Endodermal cell (in vitro differentiated cells): ENCODE data around the gene HOXD4. TPM values are rescaled to one million over a fixed set of nuclear protein-coding genes. Genes with fewer than 3 reads are reported as not detected.

ENCODE experiments used
- DNase-seq: peaks from one replicate; pipeline ENCODE4 v3.0.0-alpha.2; 2017
- H3K27ac ChIP-seq: 2 replicates; pipeline ENCODE4 v1.5.1; 2013; ENCODE audit warnings: mild to moderate bottlenecking, low read depth, low read length, moderate library complexity
- H3K27me3 ChIP-seq: 2 replicates; pipeline ENCODE4 v1.6.1; 2013; ENCODE audit warnings: mild to moderate bottlenecking, low read length, moderate library complexity; ENCODE audit not compliant: insufficient read depth, control insufficient read depth, poor library complexity, severe bottlenecking
- H3K36me3 ChIP-seq: 2 replicates; pipeline ENCODE4 v1.7.0; 2013; ENCODE audit warnings: mild to moderate bottlenecking, low read length, moderate library complexity; ENCODE audit not compliant: control insufficient read depth, insufficient read depth
- H3K4me1 ChIP-seq: one replicate; pipeline ENCODE4 v1.7.0; 2013; ENCODE audit warnings: low read length; ENCODE audit not compliant: control insufficient read depth, insufficient read depth
- H3K4me3 ChIP-seq: 2 replicates; pipeline ENCODE4 v1.5.1; 2013; ENCODE audit warnings: mild to moderate bottlenecking, low read length, moderate library complexity
- H3K9ac ChIP-seq: 2 replicates; pipeline ENCODE4 v1.6.1; 2013; ENCODE audit warnings: mild to moderate bottlenecking, low read length, moderate library complexity; ENCODE audit not compliant: poor library complexity, severe bottlenecking; ENCODE audit errors: extremely low read depth
- H3K9me3 ChIP-seq: 2 replicates; pipeline ENCODE4 v1.6.1; 2013; ENCODE audit warnings: mild to moderate bottlenecking, low read length, moderate library complexity; ENCODE audit not compliant: control insufficient read depth
- H3K27ac Mint-ChIP-seq: 2 replicates; pipeline ENCODE4 v1.8.0; 2020; ENCODE audit warnings: mixed read lengths
- H3K27me3 Mint-ChIP-seq: 2 replicates; pipeline ENCODE4 v1.8.0; 2021; ENCODE audit warnings: mild to moderate bottlenecking, mixed read lengths; ENCODE audit not compliant: insufficient read depth
- H3K36me3 Mint-ChIP-seq: 2 replicates; pipeline ENCODE4 v1.8.0; 2020; ENCODE audit warnings: low read depth, mixed read lengths
- H3K4me1 Mint-ChIP-seq: 2 replicates; pipeline ENCODE4 v1.8.0; 2020; ENCODE audit warnings: mixed read lengths
- H3K4me3 Mint-ChIP-seq: 2 replicates; pipeline ENCODE4 v1.8.0; 2020; ENCODE audit warnings: mild to moderate bottlenecking, moderate library complexity, mixed read lengths
- H3K9me3 Mint-ChIP-seq: 2 replicates; pipeline ENCODE4 v1.8.0; 2020; ENCODE audit warnings: mild to moderate bottlenecking, mixed read lengths
- CTCF ChIP-seq: fragments of 200-600 bp; sonication (generic); conservative IDR thresholded peaks from 2 replicates; pipeline ENCODE4 v1.5.0; 2021; ENCODE audit warnings: antibody characterized with exemption, mild to moderate bottlenecking
- WGBS, 2 experiments: methylation state at CpG; one replicate each; pipeline versions ENCODE4 v1.1.5 to v1.1.7; 2013; ENCODE audit warnings: missing lambda C conversion rate in 2 of 2, mixed read lengths in 1 of 2; ENCODE audit not compliant: insufficient coverage in 1 of 2, insufficient read length in 1 of 2; 5-methylcytosine and 5-hydroxymethylcytosine counted together
- total RNA-seq, 2 donors: library from RNA; stranded (reverse); fragmentation: NEBNext Ultra II Directional in 1 of 2; extraction: Animal tissue kit (Norgen Biotek cat#: 25700) in 1 of 2; gene quantifications; 2 replicates in 1 of 2; 3 replicates in 1 of 2; pipeline ENCODE4 v1.2.1, GENCODE V29; 2021

HOXD4 gene
- total RNA-seq, 2 donors from 2014 or later, result not detected

- Histone ChIP-seq H3K36me3 (no peaks in the 10 kb centered on the region), H3K27me3 (peaks cover 100% of the 10 kb centered on the region), H3K9ac (no peak overlapping the region), H3K9me3 (no peaks in the 10 kb centered on the region), H3K4me3 (no peak overlapping the region), H3K4me1 (peaks cover 11% of the 10 kb centered on the region), H3K27ac (no peak overlapping the region)
- Mint-ChIP-seq H3K4me3 (no peak overlapping the region), H3K9me3 (no peaks in the 10 kb centered on the region), H3K36me3 (no peaks in the 10 kb centered on the region), H3K4me1 (peaks cover 14% of the 10 kb centered on the region), H3K27ac (no peak overlapping the region), H3K27me3 (peaks cover 100% of the 10 kb centered on the region)
- WGBS, 2 experiments, result 45 to 80% methylated on average over 2 of the region's 2 CpGs
- TF ChIP-seq CTCF, result no peak
- DNase-seq, result no peak
These were observed 18.4 kb downstream of the HOXD4 start for GRCh38 chr2:176169711-176170110.

- H3K27me3 ChIP-seq, result peaks cover 100% of the 10 kb centered on the region
- no peak overlapping the region for H3K4me3 ChIP-seq
- H3K4me1 ChIP-seq, result peaks cover 16% of the 10 kb centered on the region
- TF ChIP-seq CTCF, result no peak
- WGBS, 2 experiments, result 44 to 83% methylated on average over 1 of the region's 1 CpG
- no peak overlapping the region for H3K9ac ChIP-seq
- DNase-seq, result no peak
- Mint-ChIP-seq H3K4me3 (no peak overlapping the region), H3K4me1 (peaks cover 24% of the 10 kb centered on the region), H3K36me3 (no peaks in the 10 kb centered on the region), H3K27me3 (peaks cover 100% of the 10 kb centered on the region), H3K27ac (no peak overlapping the region), H3K9me3 (no peaks in the 10 kb centered on the region)
- no peaks in the 10 kb centered on the region for H3K36me3 ChIP-seq
- H3K9me3 ChIP-seq, result no peaks in the 10 kb centered on the region
- H3K27ac ChIP-seq, result no peak overlapping the region
These were observed 19.4 kb downstream of the HOXD4 start for GRCh38 chr2:176170602-176171305.

GRCh38 chr2:176171351-176172006, 20.1 kb downstream of the HOXD4 start:
- Mint-ChIP-seq H3K36me3 (no peaks in the 10 kb centered on the region), H3K27ac (no peak overlapping the region), H3K27me3 (peaks cover 100% of the 10 kb centered on the region), H3K4me3 (peak overlapping the region; percentile 45), H3K9me3 (no peaks in the 10 kb centered on the region), H3K4me1 (peaks cover 27% of the 10 kb centered on the region)
- Histone ChIP-seq H3K4me3 (no peak overlapping the region), H3K27me3 (peaks cover 100% of the 10 kb centered on the region), H3K36me3 (no peaks in the 10 kb centered on the region), H3K9me3 (no peaks in the 10 kb centered on the region), H3K4me1 (peaks cover 16% of the 10 kb centered on the region), H3K27ac (no peak overlapping the region), H3K9ac (no peak overlapping the region)
- WGBS, 2 experiments, result 8 to 9% methylated on average over 26 to 50 of the region's 51 CpGs
- peak; percentile 21 for TF ChIP-seq CTCF
- peak; percentile 85 for DNase-seq
